Mesothelial cell of epicardium (in vitro differentiated cells): ENCODE data around the gene LTB4R. TPM values are rescaled to one million over a fixed set of nuclear protein-coding genes. Genes with fewer than 3 reads are reported as not detected.
A peak's percentile ranks its signal among the peaks of the same experiment; 100 is the strongest.

ENCODE experiments used
- DNase-seq, 2 experiments: peaks; one replicate each; pipeline ENCODE4 v3.0.0; 2021; ENCODE audit warnings: low spot score in 2 of 2; ENCODE audit not compliant: unreplicated experiment in 2 of 2
- H3K27ac Mint-ChIP-seq: 2 replicates; pipeline ENCODE4 v1.8.0; 2021; ENCODE audit warnings: mixed read lengths
- H3K27me3 Mint-ChIP-seq: 2 replicates; pipeline ENCODE4 v1.8.0; 2021; ENCODE audit warnings: low read depth, mixed read lengths
- H3K36me3 Mint-ChIP-seq: 2 replicates; pipeline ENCODE4 v1.8.0; 2021; ENCODE audit warnings: mixed read lengths
- H3K4me1 Mint-ChIP-seq: 2 replicates; pipeline ENCODE4 v1.8.0; 2021; ENCODE audit warnings: mixed read lengths
- H3K4me3 Mint-ChIP-seq: 2 replicates; pipeline ENCODE4 v1.8.0; 2021; ENCODE audit warnings: mild to moderate bottlenecking, moderate library complexity, mixed read lengths
- H3K9me3 Mint-ChIP-seq: 2 replicates; pipeline ENCODE4 v1.8.0; 2021; ENCODE audit warnings: mixed read lengths
- CTCF ChIP-seq: fragments of 200-600 bp; sonication (generic); IDR thresholded peaks from one replicate; pipeline ENCODE4 v1.5.0; 2021; ENCODE audit warnings: antibody characterized with exemption; ENCODE audit not compliant: unreplicated experiment
- total RNA-seq: library from RNA; stranded (reverse); gene quantifications from 3 replicates; pipeline ENCODE4 v1.2.1, GENCODE V29; 2021

LTB4R gene
- 10.7 to 11.8 TPM (median 11.1 TPM) in 3 replicates for total RNA-seq

- Mint-ChIP-seq H3K36me3 (peaks cover 5% of the 10 kb centered on the region), H3K27ac (no peak within 1 kb of the TSS), H3K4me3 (no peak within 1 kb of the TSS), H3K9me3 (no peaks in the 10 kb centered on the region), H3K4me1 (peaks cover 2% of the 10 kb centered on the region), H3K27me3 (no peaks in the 10 kb centered on the region)
- no peak for DNase-seq
- no peak for TF ChIP-seq CTCF
Observed at GRCh38 chr14:24310646-24311604, at the start of gene LTB4R. Gene LTB4R (plus strand): TSS chr14:24311502. CDS start chr14:24315652, 4,150 bp downstream.

- TF ChIP-seq CTCF, result no peak
- H3K9me3 Mint-ChIP-seq, result no peaks in the 10 kb centered on the region
- H3K27me3 Mint-ChIP-seq, result no peaks in the 10 kb centered on the region
- no peak overlapping the region for H3K27ac Mint-ChIP-seq
- no peak overlapping the region for H3K4me3 Mint-ChIP-seq
- no peak for DNase-seq
- H3K36me3 Mint-ChIP-seq, result peaks cover 8% of the 10 kb centered on the region
- peaks cover 31% of the 10 kb centered on the region for H3K4me1 Mint-ChIP-seq
Observed at GRCh38 chr14:24261969-24262327, 49.4 kb upstream of the LTB4R start.

- Mint-ChIP-seq H3K9me3 (no peaks in the 10 kb centered on the region), H3K27ac (peak within 1 kb of the TSS; percentile 88), H3K27me3 (no peaks in the 10 kb centered on the region), H3K36me3 (peaks cover 13% of the 10 kb centered on the region), H3K4me1 (peaks cover 27% of the 10 kb centered on the region), H3K4me3 (no peak within 1 kb of the TSS)
- no peak for TF ChIP-seq CTCF
- no peak for DNase-seq
Observed at GRCh38 chr14:24262821-24263733, 48.2 kb upstream of the LTB4R start, which contains the start of gene TGM1. Gene TGM1 (minus strand): TSS chr14:24263177. CDS start chr14:24262352, 825 bp downstream.

GRCh38 chr14:24263848-24264247 lies 47.5 kb upstream of the LTB4R start:
- Mint-ChIP-seq H3K4me1 (peaks cover 22% of the 10 kb centered on the region), H3K4me3 (no peak overlapping the region), H3K27me3 (no peaks in the 10 kb centered on the region), H3K9me3 (no peaks in the 10 kb centered on the region), H3K36me3 (peaks cover 13% of the 10 kb centered on the region), H3K27ac (peak overlapping the region; percentile 88)
- no peak for DNase-seq
- TF ChIP-seq CTCF, result no peak

GRCh38 chr14:24264298-24264697 lies 47.0 kb upstream of the LTB4R start:
- Mint-ChIP-seq H3K4me1 (peaks cover 17% of the 10 kb centered on the region), H3K4me3 (no peak overlapping the region), H3K27ac (peak overlapping the region; percentile 88), H3K27me3 (no peaks in the 10 kb centered on the region), H3K36me3 (peaks cover 13% of the 10 kb centered on the region), H3K9me3 (no peaks in the 10 kb centered on the region)
- TF ChIP-seq CTCF, result no peak
- no peak for DNase-seq
